ENCODE results near the gene PRKAR1B. TPM values are rescaled to one million over a fixed set of nuclear protein-coding genes. Genes with fewer than 3 reads are reported as not detected.
"Not testable (repeated sequence)": the region's sequence is repeated elsewhere in the genome, so short reads cannot be mapped to it uniquely, and the experiment has no call there.

Gene PRKAR1B
- total and polyA plus RNA-seq, 10 donors = 9.9 to 39.5 (median 23.5) TPM

DNA sequence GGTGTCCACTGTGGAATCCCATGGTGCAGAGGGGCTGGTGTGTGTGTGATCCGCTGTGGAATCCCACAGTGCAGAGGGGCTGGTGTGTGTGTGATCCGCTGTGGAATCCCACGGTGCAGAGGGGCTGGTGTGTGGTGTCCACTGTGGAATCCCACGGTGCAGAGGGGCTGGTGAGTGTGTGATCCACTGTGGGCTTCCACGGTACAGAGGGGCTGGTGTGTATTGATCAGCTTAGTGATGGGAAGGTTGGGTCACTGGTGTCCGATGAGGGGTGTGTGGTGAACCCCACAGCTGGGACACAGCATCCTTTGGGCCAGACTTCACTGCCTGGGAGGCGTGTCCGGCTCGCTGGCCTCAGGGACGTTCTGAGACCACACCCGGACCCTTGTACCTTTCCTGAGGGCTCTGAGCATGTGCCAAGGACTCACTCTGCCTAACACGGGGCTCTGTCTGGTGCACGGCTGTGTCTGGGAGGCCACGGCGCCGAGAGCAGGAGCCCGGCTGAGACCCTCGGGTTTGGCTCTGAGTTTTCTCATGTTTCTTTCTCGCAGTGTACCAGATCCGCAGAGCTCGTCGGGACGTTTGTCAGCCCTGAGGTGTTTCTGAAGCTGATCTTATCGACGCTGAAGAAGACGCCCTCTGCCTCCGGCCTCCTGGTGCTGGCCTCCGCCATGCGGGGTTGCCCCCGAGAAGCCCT, 29.3 kb upstream of the PRKAR1B start:
- WGBS, 5 donors = 91 to 94% (median 92%) methylated on average over 14 to 30 of the region's 30 CpGs
- peak; percentile 59 for DNase-seq
- TF ChIP-seq POLR2A (IDR thresholded peaks at IDR 0.05) (no peak), POLR2AphosphoS5 (IDR thresholded peaks at IDR 0.05) (no peak)
- TF ChIP-seq, protein P1, sequence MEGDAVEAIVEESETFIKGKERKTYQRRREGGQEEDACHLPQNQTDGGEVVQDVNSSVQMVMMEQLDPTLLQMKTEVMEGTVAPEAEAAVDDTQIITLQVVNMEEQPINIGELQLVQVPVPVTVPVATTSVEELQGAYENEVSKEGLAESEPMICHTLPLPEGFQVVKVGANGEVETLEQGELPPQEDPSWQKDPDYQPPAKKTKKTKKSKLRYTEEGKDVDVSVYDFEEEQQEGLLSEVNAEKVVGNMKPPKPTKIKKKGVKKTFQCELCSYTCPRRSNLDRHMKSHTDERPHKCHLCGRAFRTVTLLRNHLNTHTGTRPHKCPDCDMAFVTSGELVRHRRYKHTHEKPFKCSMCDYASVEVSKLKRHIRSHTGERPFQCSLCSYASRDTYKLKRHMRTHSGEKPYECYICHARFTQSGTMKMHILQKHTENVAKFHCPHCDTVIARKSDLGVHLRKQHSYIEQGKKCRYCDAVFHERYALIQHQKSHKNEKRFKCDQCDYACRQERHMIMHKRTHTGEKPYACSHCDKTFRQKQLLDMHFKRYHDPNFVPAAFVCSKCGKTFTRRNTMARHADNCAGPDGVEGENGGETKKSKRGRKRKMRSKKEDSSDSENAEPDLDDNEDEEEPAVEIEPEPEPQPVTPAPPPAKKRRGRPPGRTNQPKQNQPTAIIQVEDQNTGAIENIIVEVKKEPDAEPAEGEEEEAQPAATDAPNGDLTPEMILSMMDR (IDR thresholded peaks at IDR 0.05 in 8 of 11, conservative IDR thresholded peaks at IDR 0.05 in 3 of 11) = no peak

DNA sequence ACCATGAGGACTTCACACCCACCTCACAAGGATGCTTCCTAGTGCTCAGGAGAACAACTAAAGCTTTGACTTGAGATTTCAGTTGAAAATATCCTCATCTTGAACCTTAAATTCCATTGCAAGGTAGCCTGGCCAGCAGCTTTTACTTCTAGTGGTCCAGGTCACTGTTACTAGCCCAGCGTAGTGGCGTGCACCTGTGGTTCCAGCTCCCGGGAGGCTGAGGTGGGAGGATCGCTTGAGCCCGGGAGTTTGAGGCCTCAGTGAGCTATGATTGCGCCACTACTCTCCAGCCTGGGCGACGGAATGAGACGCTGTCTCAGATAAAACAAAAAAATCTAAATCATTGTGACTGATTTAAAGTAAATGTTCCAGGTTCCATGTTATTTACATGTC, 28.3 kb upstream of the PRKAR1B start:
- TF ChIP-seq, protein P1 (IDR thresholded peaks at IDR 0.05 in 8 of 11, conservative IDR thresholded peaks at IDR 0.05 in 3 of 11) = no peak
- TF ChIP-seq POLR2A (IDR thresholded peaks at IDR 0.05) (no peak), POLR2AphosphoS5 (IDR thresholded peaks at IDR 0.05) (no peak)
- WGBS, 5 donors = 80 to 91% (median 85%) methylated on average over 9 of the region's 9 CpGs
- Histone ChIP-seq H3K9me3 (no peaks in the 10 kb centered on the region), H3K4me1 (no peaks in the 10 kb centered on the region), H3K36me3 (peaks cover 0 to 96% (median 43%) of the 10 kb centered on the region in 6 donors), H3K27me3 (replicated peaks in 1 of 7) (no peaks in the 10 kb centered on the region), H3K4me3 (no peak overlapping the region), H3K27ac (no peak overlapping the region)
- intact Hi-C loops (cut with DNase I; ENCODE audit: low total_unique reads) = no loop called here
- DNase-seq = peak; percentile 46

More for the DNA sequence above, 29.3 kb upstream of the PRKAR1B start:
- intact Hi-C loops (cut with DNase I; ENCODE audit: low total_unique reads) = no loop called here
- H3K4me1 ChIP-seq = no peaks in the 10 kb centered on the region
- H3K9me3 ChIP-seq = no peaks in the 10 kb centered on the region
- H3K27ac ChIP-seq = no peak overlapping the region
- H3K36me3 ChIP-seq = peaks cover 0 to 96% (median 42%) of the 10 kb centered on the region in 6 donors
- no peak overlapping the region for H3K4me3 ChIP-seq
- no peaks in the 10 kb centered on the region for H3K27me3 ChIP-seq (replicated peaks in 1 of 7)

DNA sequence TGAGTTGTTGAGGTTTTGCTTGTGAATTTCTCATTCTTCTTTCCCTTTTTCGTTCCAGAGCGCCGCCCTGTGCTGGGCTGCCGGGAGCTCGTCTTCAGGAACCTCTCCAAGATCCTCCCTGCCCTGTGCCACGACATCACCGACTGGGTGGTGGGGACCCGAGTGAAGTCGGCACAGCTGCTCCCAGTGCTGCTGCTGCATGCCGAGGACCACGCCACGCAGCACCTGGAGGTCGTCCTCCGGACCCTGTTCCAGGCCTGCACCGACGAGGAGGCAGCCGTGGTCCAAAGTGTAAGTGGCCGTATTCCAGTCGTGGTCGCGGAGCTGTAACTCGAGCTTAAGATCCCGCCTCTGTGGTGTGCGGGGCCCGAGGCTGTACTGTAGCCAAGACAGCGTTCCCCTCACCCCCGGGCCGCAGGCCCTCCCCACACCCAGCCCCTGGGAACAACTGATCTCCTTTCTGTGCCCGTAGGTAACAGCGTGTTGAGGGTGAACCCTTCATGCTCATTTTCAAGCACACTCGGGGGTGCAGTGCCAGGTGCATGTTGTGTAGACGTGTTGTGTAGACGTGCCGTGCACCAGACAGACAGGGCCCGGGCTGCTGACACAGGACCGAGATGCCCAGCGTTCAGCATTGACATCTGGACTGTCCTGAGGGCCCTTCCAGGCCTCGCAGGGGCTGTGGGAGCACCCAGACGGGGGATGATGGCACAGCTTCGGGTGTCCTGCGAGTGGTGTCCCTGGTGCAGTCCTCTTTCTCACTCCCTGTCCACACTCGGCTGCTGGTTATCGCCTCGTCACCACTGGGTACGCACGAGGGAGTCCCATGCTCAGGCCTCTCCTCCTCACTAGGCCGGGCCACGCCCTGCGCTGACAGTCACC, 27.7 kb upstream of the PRKAR1B start:
- no peak overlapping the region for H3K4me3 ChIP-seq
- no peaks in the 10 kb centered on the region for H3K27me3 ChIP-seq (replicated peaks in 1 of 7)
- peak; percentile 63 for DNase-seq
- no peak overlapping the region for H3K27ac ChIP-seq
- intact Hi-C loops (cut with DNase I; ENCODE audit: low total_unique reads) = no loop called here
- 93 to 96% (median 94%) methylated on average over 44 to 49 of the region's 49 CpGs for WGBS, 5 donors
- TF ChIP-seq POLR2A (IDR thresholded peaks at IDR 0.05) = no peak
- no peak for TF ChIP-seq POLR2AphosphoS5 (IDR thresholded peaks at IDR 0.05)
- TF ChIP-seq, protein P1 (IDR thresholded peaks at IDR 0.05 in 8 of 11, conservative IDR thresholded peaks at IDR 0.05 in 3 of 11) = no peak
- peaks cover 0 to 96% (median 43%) of the 10 kb centered on the region in 6 donors for H3K36me3 ChIP-seq
- no peaks in the 10 kb centered on the region for H3K4me1 ChIP-seq
- H3K9me3 ChIP-seq = no peaks in the 10 kb centered on the region

DNA sequence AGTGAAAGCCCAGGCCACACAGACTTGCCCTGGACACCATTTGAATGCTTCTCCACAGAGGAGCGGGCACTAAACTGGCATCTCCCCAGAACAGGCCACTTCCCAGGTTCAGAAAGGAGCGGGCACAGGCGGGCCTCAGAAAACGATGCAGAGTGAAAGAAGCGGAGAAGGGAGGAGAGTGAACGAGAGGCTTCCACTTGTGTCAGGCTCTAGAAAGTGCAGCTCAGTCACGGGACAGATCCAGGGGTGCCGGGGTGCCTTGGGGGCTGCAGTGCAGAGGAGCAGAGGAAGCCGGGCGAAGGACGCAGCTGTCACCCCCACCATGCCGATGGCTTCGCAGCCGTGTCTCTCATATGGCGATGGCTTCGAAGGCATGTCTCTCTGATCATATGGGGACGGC, 26.1 kb upstream of the PRKAR1B start:
- TF ChIP-seq, protein P1 (IDR thresholded peaks at IDR 0.05 in 8 of 11, conservative IDR thresholded peaks at IDR 0.05 in 3 of 11) = no peak
- TF ChIP-seq POLR2AphosphoS5 (IDR thresholded peaks at IDR 0.05) = no peak
- TF ChIP-seq POLR2A (IDR thresholded peaks at IDR 0.05) = no peak
- DNase-seq = peak; percentile 65
- Histone ChIP-seq H3K36me3 (peaks cover 0 to 93% (median 38%) of the 10 kb centered on the region in 6 donors), H3K4me3 (no peak overlapping the region), H3K27ac (no peak overlapping the region), H3K9me3 (no peaks in the 10 kb centered on the region), H3K27me3 (replicated peaks in 1 of 7) (no peaks in the 10 kb centered on the region), H3K4me1 (no peaks in the 10 kb centered on the region)
- WGBS, 5 donors = 96 to 98% (median 96%) methylated on average over 17 of the region's 17 CpGs
- intact Hi-C loops (cut with DNase I; ENCODE audit: low total_unique reads) = no loop called here

GRCh38 chr7:752256-752655, 25.2 kb upstream of the PRKAR1B start:
- H3K27ac ChIP-seq; intact Hi-C loops (cut with DNase I; ENCODE audit: low total_unique reads); H3K27me3 ChIP-seq (replicated peaks in 1 of 7); H3K4me3 ChIP-seq; H3K9me3 ChIP-seq; H3K4me1 ChIP-seq: not testable (repeated sequence)
- WGBS, 5 donors = 85 to 94% (median 90%) methylated on average over 33 of the region's 33 CpGs
- DNase-seq = peak; percentile 56
- peaks cover 0 to 84% (median 29%) of the 10 kb centered on the region in 6 donors for H3K36me3 ChIP-seq
